Left forelimb (tissue), 1 donor: ENCODE data around the gene EZR.

Source experiments
- DNase-seq: peaks from one replicate; pipeline ENCODE4 v3.0.0-alpha.2; 2018; ENCODE audit warnings: low spot score

EZR gene

GRCh38 chr6:158775832-158776231 lies 43.3 kb downstream of the EZR start:
- no peak for DNase-seq

GRCh38 chr6:158774717-158775449 lies 44.3 kb downstream of the EZR start:
- no peak for DNase-seq

- DNase-seq, result peak; percentile 51
Measured at GRCh38 chr6:158773581-158774449, 45.4 kb downstream of the EZR start.

DNA sequence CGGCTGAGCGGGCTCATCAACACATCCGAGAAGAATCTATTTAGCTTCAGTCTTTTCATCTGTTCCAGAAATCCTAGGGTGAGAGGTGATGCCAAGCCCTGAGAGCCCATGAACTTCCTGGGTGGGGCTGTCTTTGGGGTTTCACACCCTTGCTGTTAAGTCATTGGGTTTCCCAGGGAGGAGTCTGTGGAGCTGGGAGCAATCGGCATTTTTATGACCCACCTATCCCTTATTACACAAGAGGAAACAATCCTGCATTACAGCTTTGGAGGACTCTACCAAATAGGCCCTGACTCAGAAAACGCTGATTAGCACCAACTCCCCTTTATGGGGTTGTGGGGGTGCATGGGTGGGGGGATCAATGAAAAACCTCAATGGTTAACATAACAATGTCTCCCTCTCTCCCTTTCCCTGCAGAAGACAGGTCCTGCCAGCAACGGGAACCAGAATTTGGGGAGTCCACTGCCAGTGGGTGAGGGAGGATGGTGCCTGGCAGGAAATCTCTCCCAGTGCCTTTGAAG lies 46.3 kb downstream of the EZR start:
- no peak for DNase-seq

- no peak for DNase-seq
Measured at GRCh38 chr6:158772172-158772571, 47.0 kb downstream of the EZR start.

DNA sequence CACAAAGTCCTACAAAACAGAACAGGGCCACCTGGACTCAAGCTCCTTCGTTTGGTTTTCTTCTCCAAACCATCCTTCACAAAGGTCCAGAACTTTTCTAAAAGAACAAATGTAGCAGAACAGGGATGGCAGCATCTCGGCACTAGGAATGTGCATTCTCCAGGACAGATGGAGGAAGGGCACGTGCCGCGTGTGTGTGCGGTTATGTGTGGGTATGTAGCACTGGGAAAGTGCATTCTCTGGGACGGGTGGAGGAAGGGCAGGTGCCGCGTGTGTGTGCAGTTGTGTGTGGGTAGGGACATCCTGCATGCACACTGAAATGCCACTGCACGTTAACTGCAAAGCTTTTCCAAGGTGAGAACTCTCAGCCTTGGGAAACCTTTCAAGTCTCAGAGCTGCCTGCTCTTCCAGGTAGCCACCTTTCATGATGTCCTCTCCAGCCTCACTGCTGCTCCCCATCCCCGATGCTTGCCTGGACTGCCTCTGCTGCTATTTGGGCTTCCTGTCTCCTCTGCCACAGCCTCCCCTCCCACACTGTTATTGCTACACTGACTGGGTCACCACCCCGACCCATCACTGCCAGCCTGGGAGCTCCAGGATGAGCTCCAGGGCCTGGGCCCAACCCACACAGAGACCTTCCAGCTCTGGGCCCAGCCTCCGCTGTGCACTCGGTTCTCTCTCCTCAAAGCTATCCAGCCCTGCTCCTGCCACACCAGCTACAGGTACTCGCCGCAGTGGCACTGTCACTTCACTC lies 47.6 kb downstream of the EZR start:
- no peak for DNase-seq

- no peak for DNase-seq
Measured at GRCh38 chr6:158770533-158771330, 48.4 kb downstream of the EZR start.

DNA sequence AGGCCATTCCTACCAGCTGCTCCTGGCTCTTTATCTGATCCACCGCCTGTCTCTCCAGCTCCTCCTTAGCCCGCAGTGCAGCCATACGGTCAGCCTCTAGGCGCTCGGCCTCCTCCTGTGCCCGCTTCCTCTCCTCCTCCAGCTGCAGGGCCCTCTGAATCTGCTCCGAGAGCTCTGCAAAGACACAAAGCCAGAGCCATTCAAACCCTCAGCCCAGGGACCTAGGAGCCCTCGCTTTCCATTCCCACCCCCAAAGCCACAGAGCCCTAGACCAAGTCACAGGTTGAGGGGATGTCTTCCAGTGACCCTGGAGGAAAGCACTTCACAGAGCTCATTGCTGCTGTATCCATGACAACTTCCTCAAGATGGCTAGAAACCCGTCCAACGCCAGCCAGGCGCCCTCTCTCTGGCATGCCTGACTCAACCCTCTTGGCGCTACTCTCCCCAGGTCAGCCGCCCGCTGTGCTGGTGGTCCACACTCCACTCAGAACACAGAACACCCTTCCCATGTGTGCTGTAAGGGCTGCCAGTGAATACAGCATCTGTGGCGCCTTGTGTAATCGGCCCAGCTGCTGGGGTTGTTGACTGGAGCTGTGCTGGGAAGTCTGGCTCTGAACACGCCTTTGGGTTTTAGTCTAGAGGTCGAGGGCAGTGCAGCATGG lies 49.3 kb downstream of the EZR start:
- DNase-seq, result no peak

GRCh38 chr6:158769234-158769770 lies 49.9 kb downstream of the EZR start:
- peak; percentile 65 for DNase-seq

DNA sequence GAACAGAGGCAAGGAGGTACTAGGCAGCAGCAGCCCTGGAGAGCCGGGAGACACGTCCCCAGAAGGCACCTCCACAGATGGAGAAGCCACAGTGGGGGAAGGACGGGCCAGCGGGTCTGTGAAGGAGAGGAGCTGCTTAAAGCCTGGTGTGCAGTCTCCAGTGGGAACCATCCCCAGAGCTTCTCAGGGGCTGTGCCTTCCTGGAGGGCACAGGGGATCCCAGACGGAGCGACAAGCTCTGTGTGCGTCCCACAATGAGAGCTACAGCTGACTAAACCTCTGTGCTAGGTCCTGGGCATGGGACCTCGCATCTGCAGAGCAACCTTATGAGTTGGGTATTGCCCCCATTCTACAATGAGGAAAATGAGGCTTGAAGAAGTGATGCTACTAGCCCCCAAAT lies 50.7 kb downstream of the EZR start:
- DNase-seq, result no peak

DNA sequence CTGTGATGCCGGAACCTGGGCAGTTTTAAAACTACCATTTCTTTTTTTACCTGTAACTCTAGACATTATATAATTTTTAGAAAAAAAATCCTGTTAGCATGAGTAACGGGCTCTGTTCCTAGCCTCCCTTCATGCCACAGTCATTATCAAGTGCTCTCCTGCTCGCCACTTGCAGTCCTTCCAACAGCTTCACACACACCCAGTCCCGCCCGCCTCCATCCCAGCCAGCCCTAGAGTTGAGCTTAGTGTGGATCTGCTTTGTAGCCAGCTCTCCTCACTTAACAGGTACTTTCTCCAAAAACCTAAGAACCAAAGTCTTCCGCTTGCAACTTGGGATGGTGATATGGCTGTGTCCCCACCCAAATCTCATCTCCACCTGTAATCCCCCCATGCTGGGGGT lies 51.5 kb downstream of the EZR start:
- DNase-seq, result no peak

GRCh38 chr6:158766621-158767455 lies 52.3 kb downstream of the EZR start:
- DNase-seq, result no peak

- no peak for DNase-seq
Measured at GRCh38 chr6:158765499-158766068, 53.6 kb downstream of the EZR start.

- DNase-seq, result no peak
Measured at GRCh38 chr6:158764926-158765325, 54.2 kb downstream of the EZR start.

DNA sequence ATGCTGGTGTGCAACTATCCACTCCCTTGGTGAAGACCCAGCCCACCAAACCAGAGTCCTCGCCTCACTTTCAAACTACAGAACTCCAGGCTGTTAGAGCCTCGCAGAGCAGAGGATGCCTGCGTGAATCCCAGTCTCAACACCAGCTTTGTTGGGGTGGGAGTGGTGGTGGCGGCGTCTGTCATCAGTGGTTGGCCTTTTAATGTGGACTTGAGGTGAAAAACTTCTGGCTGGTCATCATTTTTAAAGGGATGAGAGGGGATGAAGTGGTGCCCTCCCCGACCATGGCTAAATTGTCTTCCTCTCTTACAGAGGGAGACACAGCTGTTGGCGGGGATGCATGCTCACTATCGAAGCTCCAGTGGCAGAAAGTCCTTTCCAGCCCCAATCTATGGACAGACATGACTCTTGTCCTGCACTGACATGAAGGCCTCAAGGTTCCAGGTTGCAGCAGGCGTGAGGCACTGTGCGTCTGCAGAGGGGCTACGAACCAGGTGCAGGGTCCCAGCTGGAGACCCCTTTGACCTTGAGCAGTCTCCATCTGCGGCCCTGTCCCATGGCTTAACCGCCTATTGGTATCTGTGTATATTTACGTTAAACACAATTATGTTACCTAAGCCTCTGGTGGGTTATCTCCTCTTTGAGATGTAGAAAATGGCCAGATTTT lies 54.9 kb downstream of the EZR start:
- DNase-seq, result no peak

- DNase-seq, result no peak
Measured at GRCh38 chr6:158763434-158764182, 55.6 kb downstream of the EZR start.

- DNase-seq, result no peak
Measured at GRCh38 chr6:158762787-158763433, 56.3 kb downstream of the EZR start.

DNA sequence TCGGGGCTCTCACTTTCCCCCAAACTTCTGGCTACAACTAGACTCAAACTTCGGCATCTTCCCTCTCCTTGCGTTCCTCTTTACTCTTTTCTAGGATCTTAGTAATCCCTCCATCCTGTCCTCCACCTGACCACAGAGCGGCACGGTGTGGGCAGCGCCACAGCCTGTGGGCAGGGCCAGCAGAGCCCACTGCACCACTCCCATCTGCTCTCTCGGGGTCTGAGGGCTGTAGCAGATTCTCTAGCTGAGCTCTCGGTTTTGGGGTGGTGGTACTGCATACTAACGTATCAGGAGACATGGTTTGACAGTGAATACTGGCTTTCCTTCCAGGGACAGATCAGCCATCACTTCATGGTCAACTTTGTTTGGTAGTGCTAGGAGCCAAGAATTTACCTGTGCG lies 57.4 kb downstream of the EZR start:
- DNase-seq, result no peak
